ENCODE data around the gene TBC1D2. TPM values are rescaled to one million over a fixed set of nuclear protein-coding genes. Genes with fewer than 3 reads are reported as not detected.
A peak's percentile ranks its signal among the peaks of the same experiment; 100 is the strongest.
"Not testable (repeated sequence)": the region's sequence is repeated elsewhere in the genome, so short reads cannot be mapped to it uniquely, and the experiment has no call there.

Gene TBC1D2, protein sequence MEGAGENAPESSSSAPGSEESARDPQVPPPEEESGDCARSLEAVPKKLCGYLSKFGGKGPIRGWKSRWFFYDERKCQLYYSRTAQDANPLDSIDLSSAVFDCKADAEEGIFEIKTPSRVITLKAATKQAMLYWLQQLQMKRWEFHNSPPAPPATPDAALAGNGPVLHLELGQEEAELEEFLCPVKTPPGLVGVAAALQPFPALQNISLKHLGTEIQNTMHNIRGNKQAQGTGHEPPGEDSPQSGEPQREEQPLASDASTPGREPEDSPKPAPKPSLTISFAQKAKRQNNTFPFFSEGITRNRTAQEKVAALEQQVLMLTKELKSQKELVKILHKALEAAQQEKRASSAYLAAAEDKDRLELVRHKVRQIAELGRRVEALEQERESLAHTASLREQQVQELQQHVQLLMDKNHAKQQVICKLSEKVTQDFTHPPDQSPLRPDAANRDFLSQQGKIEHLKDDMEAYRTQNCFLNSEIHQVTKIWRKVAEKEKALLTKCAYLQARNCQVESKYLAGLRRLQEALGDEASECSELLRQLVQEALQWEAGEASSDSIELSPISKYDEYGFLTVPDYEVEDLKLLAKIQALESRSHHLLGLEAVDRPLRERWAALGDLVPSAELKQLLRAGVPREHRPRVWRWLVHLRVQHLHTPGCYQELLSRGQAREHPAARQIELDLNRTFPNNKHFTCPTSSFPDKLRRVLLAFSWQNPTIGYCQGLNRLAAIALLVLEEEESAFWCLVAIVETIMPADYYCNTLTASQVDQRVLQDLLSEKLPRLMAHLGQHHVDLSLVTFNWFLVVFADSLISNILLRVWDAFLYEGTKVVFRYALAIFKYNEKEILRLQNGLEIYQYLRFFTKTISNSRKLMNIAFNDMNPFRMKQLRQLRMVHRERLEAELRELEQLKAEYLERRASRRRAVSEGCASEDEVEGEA
- 7.5 and 12.2 TPM in 2 replicates for total RNA-seq (2014; rRNA removed; shearing (Covaris generic); ENCODE audit: low replicate concordance)

DNA sequence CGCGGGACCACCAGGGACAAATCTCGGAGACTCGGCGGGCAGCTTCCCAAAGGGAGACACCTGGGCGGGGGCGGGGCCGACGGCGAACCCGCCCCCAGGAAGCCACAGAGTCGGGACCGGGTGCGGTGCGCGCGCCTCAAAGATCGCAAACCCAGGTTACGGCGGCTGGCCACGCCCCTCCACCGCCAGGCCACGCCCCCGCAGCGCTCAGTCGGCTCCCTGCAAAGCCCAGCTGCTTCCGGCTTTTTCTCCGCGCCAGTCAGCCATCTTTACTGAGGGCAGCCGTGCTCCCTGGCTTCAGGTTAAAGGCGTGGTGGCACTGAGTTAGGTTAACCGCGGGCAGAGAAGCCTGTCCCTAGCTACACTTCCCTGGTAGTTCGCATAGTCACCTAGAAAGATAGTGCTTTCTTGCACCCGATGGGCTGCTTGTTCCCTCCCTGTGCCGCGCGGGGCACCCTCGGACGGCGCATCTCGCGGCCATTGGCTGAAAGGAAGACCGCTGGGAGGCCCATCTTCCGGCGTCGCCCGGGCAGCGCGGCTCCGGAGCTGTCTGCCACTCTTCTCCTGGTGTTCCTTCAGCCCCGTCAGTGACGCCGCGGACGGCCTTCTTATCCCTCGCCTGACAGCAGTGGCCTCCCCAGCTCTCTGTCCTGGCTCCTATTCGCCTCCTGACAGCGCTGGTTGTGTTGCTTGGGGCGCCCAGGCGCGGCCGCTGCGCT lies at the start of gene TBC1D2:
TBC1D2 (minus strand) TSS at position 72 of the 719 bp plus-strand sequence. CDS start 108 bp downstream, outside the sequence.
- peak; percentile 95 for DNase-seq (ENCODE audit: low read depth)
- in situ Hi-C loops (cut with HindIII; ENCODE audit: low pct_unique_long_range_greater_than_20kb, low sequenced_read_pairs) = no loop called here

DNA sequence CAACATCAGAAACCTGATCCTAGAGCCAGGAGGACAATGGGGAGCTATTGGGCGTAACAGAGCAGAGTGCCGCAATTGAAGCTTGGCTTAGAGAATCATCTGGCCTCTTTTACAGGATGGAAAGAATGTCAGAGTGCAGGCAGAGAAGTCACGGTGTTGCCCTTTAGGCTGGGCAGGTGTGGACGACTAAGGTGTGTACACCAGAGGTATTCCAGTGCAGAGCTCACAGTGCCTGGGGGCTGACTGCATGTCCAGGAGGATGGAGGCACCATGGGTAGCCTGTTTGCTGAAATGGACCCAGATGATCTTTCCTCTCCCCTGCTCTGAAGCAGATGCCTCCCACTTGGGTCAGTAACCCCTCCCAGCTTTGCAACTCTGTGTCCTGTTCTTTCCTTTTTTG lies 48.9 kb upstream of the TBC1D2 start:
- in situ Hi-C loops (cut with HindIII; ENCODE audit: low pct_unique_long_range_greater_than_20kb, low sequenced_read_pairs) = no loop called here

DNA sequence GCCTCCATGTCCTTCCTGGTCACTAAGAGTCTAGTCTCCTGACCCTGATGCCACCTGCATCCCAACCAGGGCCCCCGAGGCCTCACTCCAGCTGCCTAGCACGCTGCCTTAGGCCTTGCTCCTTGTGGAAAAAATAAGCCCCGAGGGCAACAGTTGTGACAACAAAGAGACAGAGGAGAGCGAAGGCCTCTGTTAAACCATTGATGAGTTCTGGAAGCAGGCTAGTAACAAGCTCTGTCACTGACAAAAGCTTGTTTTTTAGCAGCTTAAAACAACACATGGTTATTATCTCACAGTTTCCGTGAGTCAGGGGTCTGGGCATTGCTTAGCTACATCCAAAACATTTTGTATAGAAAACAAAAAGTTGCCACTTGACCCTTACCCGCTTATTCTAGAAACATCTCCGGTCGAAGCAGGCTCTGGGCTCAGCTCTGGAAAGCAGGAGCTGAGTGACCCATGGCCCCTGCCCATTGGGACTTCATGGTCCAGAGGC lies 48.2 kb upstream of the TBC1D2 start:
- no peak for DNase-seq (ENCODE audit: low read depth)
- in situ Hi-C loops (cut with HindIII; ENCODE audit: low pct_unique_long_range_greater_than_20kb, low sequenced_read_pairs) = no loop called here

More for the DNA sequence above, 48.9 kb upstream of the TBC1D2 start:
- DNase-seq (ENCODE audit: low read depth) = no peak

DNA sequence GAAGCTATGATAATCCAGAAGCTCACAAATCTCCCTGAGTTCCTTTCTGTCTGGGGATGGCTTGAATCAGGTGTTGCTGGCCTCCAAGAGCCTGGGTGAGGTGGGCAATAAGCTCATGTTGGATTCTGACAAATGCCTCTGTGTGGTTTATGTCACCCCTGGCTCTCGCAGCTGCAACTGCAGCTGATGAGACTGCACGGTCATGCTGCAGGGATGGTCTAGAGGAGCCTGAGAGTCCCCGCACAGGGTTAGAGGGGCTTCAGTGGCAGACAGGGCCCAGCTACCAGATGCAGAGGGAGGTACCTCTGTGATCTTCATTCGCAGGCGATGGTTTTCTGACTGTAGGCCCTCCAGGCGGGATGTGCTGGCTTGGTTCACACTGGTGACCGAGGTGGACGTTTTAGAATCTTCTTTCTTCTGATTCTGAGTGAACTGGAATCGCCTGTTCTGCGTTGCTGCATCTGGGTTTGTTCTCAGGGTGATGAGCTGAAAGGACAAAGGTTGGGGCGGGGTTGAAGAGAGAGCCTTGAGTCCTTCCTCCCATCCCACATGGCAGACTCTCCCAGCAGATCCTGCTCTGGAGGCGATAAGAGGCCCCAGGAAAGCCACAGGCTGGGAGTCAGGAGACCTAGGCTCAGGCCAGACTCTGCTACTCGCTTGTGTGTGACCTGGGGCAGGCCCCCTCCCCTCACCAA lies 47.6 kb upstream of the TBC1D2 start:
- no peak for DNase-seq (ENCODE audit: low read depth)
- in situ Hi-C loops (cut with HindIII; ENCODE audit: low pct_unique_long_range_greater_than_20kb, low sequenced_read_pairs) = no loop called here

DNA sequence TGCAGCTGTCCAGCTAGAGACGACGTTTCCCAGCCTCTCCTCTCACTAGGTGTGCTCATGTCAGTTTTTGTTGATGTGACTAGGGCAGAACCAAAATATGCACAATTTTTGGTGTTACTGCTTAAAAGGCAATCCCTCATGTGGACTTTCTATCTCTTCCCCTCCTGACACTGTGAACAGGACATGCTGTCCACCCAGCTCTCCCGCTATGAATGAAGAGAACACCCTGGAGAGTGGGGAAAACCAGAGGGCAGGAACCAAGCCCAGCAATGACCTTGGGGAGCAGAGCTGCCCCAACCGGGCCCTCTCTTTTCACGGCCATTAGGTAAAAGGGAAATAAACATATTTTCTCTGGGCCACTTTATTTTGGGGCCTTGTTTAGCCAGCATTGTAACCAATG lies 46.7 kb upstream of the TBC1D2 start:
- in situ Hi-C loops (cut with HindIII; ENCODE audit: low pct_unique_long_range_greater_than_20kb, low sequenced_read_pairs) = no loop called here
- DNase-seq (ENCODE audit: low read depth) = no peak

DNA sequence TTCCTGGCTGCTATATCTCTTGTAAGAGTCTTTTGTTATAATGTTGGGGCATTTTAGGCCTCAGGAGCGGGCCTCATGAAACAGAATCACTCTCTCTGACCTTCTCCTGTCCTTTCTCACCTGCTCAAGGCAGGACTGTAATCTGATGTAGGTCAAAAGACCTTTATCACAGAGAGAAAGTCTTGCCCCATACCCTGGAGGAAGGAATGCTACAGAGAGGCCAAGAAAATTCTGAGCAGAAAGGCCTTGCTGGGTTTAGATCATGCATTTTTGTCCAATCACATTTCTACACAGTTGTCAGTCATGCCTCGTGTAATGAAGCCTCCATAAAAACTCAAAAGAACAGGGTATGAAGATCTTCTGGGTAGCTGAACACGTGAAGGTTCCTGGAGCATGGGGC lies 45.2 kb upstream of the TBC1D2 start:
- in situ Hi-C loops (cut with HindIII; ENCODE audit: low pct_unique_long_range_greater_than_20kb, low sequenced_read_pairs) = no loop called here
- no peak for DNase-seq (ENCODE audit: low read depth)

DNA sequence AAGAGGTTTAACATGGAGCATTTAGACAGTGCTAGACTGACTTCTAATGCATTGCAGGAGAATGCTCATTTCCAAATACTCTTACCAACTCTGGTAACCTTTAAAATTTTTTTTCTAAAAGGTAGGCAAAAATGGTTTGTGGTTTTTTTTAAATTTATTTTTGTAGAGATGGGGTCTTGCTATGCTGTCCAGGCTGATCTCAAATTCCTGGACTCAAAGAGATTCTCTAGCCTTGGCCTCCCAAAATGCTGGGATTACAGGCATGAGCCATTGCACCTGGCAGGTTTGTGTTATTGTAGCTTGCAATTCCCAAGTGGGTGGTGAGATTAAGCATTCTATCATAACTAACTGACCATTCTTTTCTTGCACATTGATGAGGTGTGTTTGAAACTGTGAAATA lies 43.0 kb upstream of the TBC1D2 start:
- no peak for DNase-seq (ENCODE audit: low read depth)
- in situ Hi-C loops (cut with HindIII; ENCODE audit: low pct_unique_long_range_greater_than_20kb, low sequenced_read_pairs) = no loop called here

DNA sequence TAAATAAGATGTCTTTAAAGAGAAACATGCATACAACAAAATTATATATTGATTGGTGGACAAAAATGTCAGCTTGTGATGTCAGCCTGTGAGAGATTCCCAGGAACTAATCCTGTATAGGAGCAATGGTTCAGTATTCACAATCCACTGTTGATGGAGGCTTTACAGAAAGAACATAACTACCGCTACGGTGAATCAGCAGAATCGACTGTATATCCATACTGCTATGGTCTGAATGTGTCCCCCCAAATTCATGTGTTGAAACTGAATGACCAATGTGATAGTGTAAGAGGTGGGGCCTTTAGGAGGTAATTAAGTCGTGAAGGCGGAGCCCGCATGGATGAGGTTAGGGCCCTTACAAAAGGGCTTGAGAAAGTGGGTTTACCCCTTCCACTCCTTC lies 40.4 kb upstream of the TBC1D2 start:
- in situ Hi-C loops (cut with HindIII; ENCODE audit: low pct_unique_long_range_greater_than_20kb, low sequenced_read_pairs) = no loop called here
- DNase-seq (ENCODE audit: low read depth) = no peak

DNA sequence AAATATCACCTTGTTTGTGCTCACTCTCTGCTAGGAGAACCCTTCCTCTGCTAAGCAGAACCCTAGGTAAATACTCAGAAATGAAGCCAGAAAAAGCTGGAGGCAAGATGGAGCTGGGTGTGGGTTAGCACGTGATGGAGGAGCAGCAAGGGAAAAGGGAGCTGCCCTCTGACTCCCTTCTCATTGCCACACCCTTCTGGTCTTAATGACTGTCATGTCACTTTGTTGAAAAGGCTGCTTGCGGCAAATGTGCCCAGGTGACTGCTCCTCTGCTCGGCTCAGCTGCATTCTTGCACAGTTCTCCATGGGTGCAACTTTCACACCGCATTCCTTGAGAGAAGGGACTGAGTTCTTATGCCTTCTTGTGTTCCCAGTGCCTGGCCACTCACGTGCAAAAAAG lies 36.4 kb upstream of the TBC1D2 start:
- no peak for DNase-seq (ENCODE audit: low read depth)
- in situ Hi-C loops (cut with HindIII; ENCODE audit: low pct_unique_long_range_greater_than_20kb, low sequenced_read_pairs) = no loop called here

DNA sequence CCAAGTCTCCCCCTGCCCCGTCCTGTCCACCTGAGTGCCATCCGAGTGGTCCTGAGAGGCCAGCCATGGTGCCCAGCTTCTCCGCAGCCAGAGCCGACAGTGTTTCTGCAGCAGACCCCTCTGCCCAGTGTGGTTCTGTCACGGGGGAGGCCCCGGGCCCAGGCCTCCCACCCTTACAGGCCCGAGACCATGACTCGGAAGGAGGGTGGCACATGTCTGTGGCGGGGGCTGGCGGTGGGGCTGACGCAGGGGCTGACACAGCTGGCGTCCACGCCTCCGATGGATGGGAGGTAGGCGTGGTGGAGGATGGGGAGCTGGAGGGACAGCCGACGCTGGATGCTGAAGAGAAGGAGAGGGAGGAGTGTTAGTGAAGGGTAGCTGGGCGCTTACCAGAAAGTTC lies 35.0 kb upstream of the TBC1D2 start:
- in situ Hi-C loops (cut with HindIII; ENCODE audit: low pct_unique_long_range_greater_than_20kb, low sequenced_read_pairs) = no loop called here
- DNase-seq (ENCODE audit: low read depth) = no peak

DNA sequence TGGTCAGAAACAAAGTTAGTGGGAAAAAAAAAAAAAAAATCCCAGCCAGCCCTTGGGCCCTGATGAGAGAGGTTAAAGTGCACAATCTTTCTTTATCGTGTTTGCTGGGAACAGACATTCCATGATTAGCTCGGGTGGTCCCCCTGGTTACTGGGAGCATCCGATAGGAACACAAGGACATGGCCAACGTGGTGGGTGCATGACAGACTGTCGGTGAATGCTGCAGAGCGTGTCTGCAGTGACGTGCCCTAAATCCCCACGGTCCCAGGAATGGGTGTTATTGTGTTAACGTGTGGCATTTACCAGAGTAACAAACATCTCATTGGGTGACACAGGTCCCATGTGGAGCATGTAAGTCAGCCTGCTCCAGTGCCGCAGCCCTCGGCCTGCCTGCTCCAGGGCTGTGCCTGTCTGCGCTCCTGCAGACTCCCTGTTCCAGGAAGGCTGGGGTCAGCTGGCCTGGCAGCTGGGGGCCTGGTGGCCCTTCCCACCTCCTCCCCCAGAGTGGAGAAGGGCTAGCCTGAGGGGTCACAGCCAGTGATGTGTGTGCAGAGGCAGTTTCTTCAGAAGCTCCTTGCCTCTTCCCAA lies 34.3 kb upstream of the TBC1D2 start:
- in situ Hi-C loops (cut with HindIII; ENCODE audit: low pct_unique_long_range_greater_than_20kb, low sequenced_read_pairs) = no loop called here
- no peak for DNase-seq (ENCODE audit: low read depth)

DNA sequence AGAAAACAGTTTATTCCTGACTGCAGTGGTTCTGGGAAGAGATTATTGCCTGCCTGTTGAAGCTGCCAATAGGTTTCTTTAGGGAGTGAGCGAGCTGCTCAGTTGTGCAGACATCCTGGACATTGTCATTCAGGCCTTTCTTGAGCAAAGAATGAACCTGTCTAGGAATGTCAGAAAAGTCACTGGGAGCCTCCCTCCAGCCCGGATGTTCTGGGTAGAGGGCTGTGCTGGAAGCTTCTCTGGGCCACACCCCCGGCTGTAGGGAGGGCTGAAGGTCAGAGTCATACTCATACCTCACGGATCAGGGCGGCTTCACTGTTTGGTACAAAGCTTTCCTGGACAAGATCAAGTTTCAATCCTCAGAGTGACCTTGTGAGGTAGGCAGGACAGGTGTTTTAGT lies 33.4 kb upstream of the TBC1D2 start:
- no peak for DNase-seq (ENCODE audit: low read depth)
- in situ Hi-C loops (cut with HindIII; ENCODE audit: low pct_unique_long_range_greater_than_20kb, low sequenced_read_pairs) = no loop called here

DNA sequence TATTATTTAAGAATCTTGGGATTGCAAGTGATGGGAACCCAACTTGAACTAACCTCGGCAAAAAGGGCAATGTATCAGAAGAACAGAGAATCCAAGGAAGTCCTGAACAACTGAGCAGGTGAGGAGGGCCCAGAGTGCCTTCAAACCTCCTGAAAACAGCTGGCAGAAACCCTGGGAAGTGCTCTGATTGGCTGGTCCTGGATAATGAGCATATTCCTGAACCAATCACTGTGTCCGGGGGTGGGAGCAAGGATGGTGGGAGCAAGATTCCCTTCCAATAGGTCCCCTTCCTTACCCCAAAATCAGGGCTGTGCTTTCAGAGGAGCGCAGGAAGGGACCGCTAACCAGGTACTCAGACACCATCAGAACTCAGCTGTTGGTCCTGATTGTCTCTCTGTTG lies 31.9 kb upstream of the TBC1D2 start:
- no peak for DNase-seq (ENCODE audit: low read depth)
- in situ Hi-C loops (cut with HindIII; ENCODE audit: low pct_unique_long_range_greater_than_20kb, low sequenced_read_pairs) = no loop called here

DNA sequence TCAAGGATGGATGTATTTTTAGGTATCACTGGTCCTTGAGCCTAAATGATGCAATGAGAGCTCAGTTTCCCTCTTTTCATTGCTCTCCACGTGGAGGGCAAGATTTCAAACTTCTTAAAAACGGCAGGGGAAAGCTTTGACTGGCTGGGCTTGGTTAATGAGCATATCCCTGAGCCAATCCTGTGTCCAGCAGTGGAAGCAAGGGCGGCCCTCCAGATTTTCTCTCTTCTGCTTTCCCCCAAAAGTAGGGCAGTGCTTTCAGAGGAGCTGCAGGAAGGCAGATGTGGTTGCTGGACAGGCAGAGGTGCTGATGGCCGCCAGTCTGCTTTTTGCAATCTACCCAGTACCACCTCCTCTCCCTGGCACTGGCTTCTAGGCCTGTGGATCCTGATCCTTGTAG lies 30.0 kb upstream of the TBC1D2 start:
- DNase-seq (ENCODE audit: low read depth) = no peak
- in situ Hi-C loops (cut with HindIII; ENCODE audit: low pct_unique_long_range_greater_than_20kb, low sequenced_read_pairs) = no loop called here

DNA sequence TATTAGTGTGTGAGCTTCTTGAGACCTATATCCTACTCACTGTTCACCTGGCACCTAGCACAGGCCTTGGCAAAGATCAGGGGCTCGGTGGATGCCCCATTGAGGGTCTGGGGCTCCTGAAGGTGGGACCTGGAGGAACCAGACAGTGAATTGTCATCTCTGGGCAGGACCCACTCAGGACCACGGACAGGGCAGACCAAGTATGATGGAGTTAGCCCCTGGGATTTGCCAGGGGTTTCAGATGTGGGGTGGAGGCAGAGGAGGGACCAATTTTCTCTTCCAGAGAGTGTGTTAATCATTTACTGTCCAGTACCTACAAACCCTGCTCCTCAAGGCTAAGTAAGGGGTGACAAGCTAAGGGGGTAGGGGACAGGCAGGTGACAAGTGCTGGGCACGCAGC lies 29.3 kb upstream of the TBC1D2 start:
- in situ Hi-C loops (cut with HindIII; ENCODE audit: low pct_unique_long_range_greater_than_20kb, low sequenced_read_pairs) = no loop called here

DNA sequence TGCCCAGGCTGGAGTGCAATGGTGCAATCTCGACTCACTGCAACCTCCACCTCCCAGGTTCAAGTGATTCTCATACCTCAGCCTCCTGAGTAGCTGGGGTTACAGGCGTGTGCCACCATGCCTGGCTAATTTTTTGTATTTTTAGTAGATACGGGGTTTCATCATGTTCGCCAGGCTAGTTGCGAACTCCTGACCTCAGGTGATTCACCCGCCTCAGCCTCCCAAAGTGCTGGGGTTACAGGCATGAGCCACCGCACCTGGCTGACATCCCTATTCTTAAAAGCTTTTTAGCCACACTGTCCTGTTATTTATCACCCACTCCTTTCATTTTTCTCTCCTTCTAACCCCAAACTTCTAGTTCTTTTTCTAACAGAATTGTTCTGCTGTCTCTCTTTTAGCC lies 27.7 kb upstream of the TBC1D2 start:
- in situ Hi-C loops (cut with HindIII; ENCODE audit: low pct_unique_long_range_greater_than_20kb, low sequenced_read_pairs); DNase-seq (ENCODE audit: low read depth): not testable (repeated sequence)

More for the DNA sequence above, 29.3 kb upstream of the TBC1D2 start:
- no peak for DNase-seq (ENCODE audit: low read depth)

DNA sequence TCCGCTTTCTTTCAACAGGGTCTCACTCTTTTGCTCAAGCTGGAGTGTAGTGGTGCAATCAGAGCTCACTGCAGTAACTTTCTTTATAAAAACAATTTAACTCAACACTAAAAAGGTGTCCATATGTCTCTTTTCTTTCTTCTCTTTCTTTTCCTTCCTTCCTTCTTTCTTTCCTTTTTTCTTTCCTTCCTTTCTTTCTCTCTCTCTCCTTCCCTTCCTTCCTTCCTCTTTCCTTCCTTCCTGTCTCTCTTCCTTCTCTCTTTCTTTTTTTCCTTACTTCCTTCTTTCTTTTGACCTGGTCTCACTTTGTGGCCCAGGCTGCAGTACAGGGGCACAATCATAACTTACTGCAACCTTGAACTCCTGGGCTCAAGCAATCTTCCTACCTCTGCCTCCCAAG lies 25.8 kb upstream of the TBC1D2 start:
- in situ Hi-C loops (cut with HindIII; ENCODE audit: low pct_unique_long_range_greater_than_20kb, low sequenced_read_pairs) = no loop called here
- no peak for DNase-seq (ENCODE audit: low read depth)

DNA sequence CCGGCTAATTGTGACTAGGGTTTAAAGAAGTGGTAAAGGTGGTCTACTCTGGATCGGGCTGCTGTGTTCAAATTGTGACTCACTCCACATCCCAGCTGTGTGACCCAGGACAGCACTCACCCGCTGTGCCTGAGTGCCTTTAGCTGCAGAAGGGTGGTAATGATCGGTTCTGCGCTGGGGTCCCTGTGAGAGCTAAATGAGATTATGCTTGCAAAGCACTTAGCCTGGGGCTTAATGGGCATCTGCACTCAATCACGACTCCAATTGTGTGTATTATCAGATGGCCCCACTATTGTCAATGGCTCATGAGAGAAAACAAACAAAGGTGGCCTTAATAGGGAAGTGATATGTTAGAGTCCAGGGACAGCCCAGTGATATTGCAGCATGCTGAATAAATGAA lies 25.1 kb upstream of the TBC1D2 start:
- DNase-seq (ENCODE audit: low read depth) = no peak
- in situ Hi-C loops (cut with HindIII; ENCODE audit: low pct_unique_long_range_greater_than_20kb, low sequenced_read_pairs) = no loop called here

All from Caki2 (cell line).